ENCODE results near the gene TUBA4B. TPM values are rescaled to one million over a fixed set of nuclear protein-coding genes. Genes with fewer than 3 reads are reported as not detected.

Gene TUBA4B
- total RNA-seq, 2 donors from 2014 or later = not detected

- DNase-seq (ENCODE audit: low spot score) = no peak
- Histone ChIP-seq H3K4me3 (no peak overlapping the region), H3K9me3 (no peaks in the 10 kb centered on the region), H3K27ac (peak overlapping the region; percentile 94 to 98), H3K4me1 (replicated peaks) (peaks cover 20% of the 10 kb centered on the region), H3K27me3 (replicated peaks; ENCODE audit: insufficient read depth) (no peaks in the 10 kb centered on the region), H3K36me3 (peaks cover 0 to 16% of the 10 kb centered on the region in 2 donors)
- intact Hi-C loops (cut with DNase I) = no loop called here
- TF ChIP-seq POLR2A (IDR thresholded peaks at IDR 0.05) (no peak), CTCF (IDR thresholded peaks at IDR 0.05) (no peak), POLR2AphosphoS5 (IDR thresholded peaks at IDR 0.05) (no peak)
- WGBS = 87% methylated on average over 4 of the region's 4 CpGs
Observed at GRCh38 chr2:219280651-219281050, 27.6 kb downstream of the TUBA4B start.

GRCh38 chr2:219281588-219281987 is 28.5 kb downstream of the TUBA4B start:
- peaks cover 0 to 16% of the 10 kb centered on the region in 2 donors for H3K36me3 ChIP-seq
- peaks cover 22% of the 10 kb centered on the region for H3K4me1 ChIP-seq (replicated peaks)
- DNase-seq (ENCODE audit: low spot score) = no peak
- no peak overlapping the region for H3K4me3 ChIP-seq
- WGBS = 71% methylated on average over 8 of the region's 8 CpGs
- intact Hi-C loops (cut with DNase I) = no loop called here
- no peaks in the 10 kb centered on the region for H3K27me3 ChIP-seq (replicated peaks; ENCODE audit: insufficient read depth)
- H3K9me3 ChIP-seq = no peaks in the 10 kb centered on the region
- peak overlapping the region; percentile 16 to 94 for H3K27ac ChIP-seq
- TF ChIP-seq POLR2AphosphoS5 (IDR thresholded peaks at IDR 0.05) (no peak), POLR2A (IDR thresholded peaks at IDR 0.05) (no peak), CTCF (IDR thresholded peaks at IDR 0.05) (no peak)

GRCh38 chr2:219282375-219282774 is 29.3 kb downstream of the TUBA4B start:
- TF ChIP-seq CTCF (IDR thresholded peaks at IDR 0.05) (no peak), POLR2AphosphoS5 (IDR thresholded peaks at IDR 0.05) (no peak), POLR2A (IDR thresholded peaks at IDR 0.05) (no peak)
- H3K4me3 ChIP-seq = no peak overlapping the region
- peaks cover 0 to 16% of the 10 kb centered on the region in 2 donors for H3K36me3 ChIP-seq
- DNase-seq (ENCODE audit: low spot score) = no peak
- H3K4me1 ChIP-seq (replicated peaks) = peaks cover 22% of the 10 kb centered on the region
- WGBS = 90% methylated on average over 5 of the region's 5 CpGs
- no peaks in the 10 kb centered on the region for H3K9me3 ChIP-seq
- H3K27ac ChIP-seq = no peak overlapping the region
- intact Hi-C loops (cut with DNase I) = no loop called here
- H3K27me3 ChIP-seq (replicated peaks; ENCODE audit: insufficient read depth) = no peaks in the 10 kb centered on the region

- Histone ChIP-seq H3K4me3 (no peak overlapping the region), H3K9me3 (no peaks in the 10 kb centered on the region), H3K27me3 (replicated peaks; ENCODE audit: insufficient read depth) (no peaks in the 10 kb centered on the region), H3K4me1 (replicated peaks) (peaks cover 22% of the 10 kb centered on the region), H3K27ac (no peak overlapping the region), H3K36me3 (peaks cover 0 to 16% of the 10 kb centered on the region in 2 donors)
- no peak for DNase-seq (ENCODE audit: low spot score)
- TF ChIP-seq POLR2AphosphoS5 (IDR thresholded peaks at IDR 0.05) (no peak), CTCF (IDR thresholded peaks at IDR 0.05) (no peak), POLR2A (IDR thresholded peaks at IDR 0.05) (no peak)
- 90% methylated on average over 17 of the region's 17 CpGs for WGBS
- intact Hi-C loops (cut with DNase I) = no loop called here
Observed at GRCh38 chr2:219282943-219283581, 30.0 kb downstream of the TUBA4B start.

Measured in prostate gland (tissue), 2 donors.